Panc1 (cell line): Measurements from ENCODE around the gene LPP. TPM values are rescaled to one million over a fixed set of nuclear protein-coding genes. Genes with fewer than 3 reads are reported as not detected.

ENCODE experiments used
- ATAC-seq: fragments of 200-7000 bp; cut with Tn5 transposase; 2 replicates; pipeline ENCODE4 v1.9.1; 2020; ENCODE audit warnings: mild to moderate bottlenecking, moderate library complexity
- BruUV-seq: library from RNA; stranded (reverse); fragments of 400-500 nt; replicated peaks from 2 replicates; lab custom pipeline; 2021; lab: Mats Ljungman, UMichigan
- CTCF ChIA-PET: fragments of 300-600 bp; sonication (Branson Sonifier 250); formaldehyde crosslinking; loops from one replicate; lab custom pipeline; 2022; ENCODE audit warnings: antibody characterized with exemption; lab: Charles Lee
- POLR2A ChIA-PET: fragments of 300-600 bp; sonication (Branson Sonifier 250); formaldehyde crosslinking; loops from one replicate; lab custom pipeline; 2022; ENCODE audit warnings: antibody characterized with exemption; lab: Charles Lee
- DNase-seq: peaks from one replicate; pipeline ENCODE4 v3.0.0-alpha.2; 2010; ENCODE audit warnings: low read depth, low spot score
- H3K27ac ChIP-seq: 2 replicates; pipeline ENCODE4 v1.5.1; 2011; ENCODE audit warnings: mild to moderate bottlenecking, low read length, inconsistent platforms
- H3K27me3 ChIP-seq: fragments of 200-500 bp; sonication (Bioruptor generic); 2 replicates; pipeline ENCODE4 v1.6.0; 2014; ENCODE audit warnings: low read length, inconsistent platforms; ENCODE audit not compliant: control insufficient read depth, insufficient read depth
- H3K36me3 ChIP-seq: fragments of 200-500 bp; sonication (Bioruptor generic); 2 replicates; pipeline ENCODE4 v1.5.1; 2014; ENCODE audit warnings: inconsistent platforms, mild to moderate bottlenecking, low read length, moderate library complexity; ENCODE audit not compliant: control insufficient read depth, insufficient read depth
- H3K4me1 ChIP-seq: 2 replicates; pipeline ENCODE4 v1.5.1; 2011; ENCODE audit warnings: inconsistent platforms, mild to moderate bottlenecking, low read length, moderate library complexity; ENCODE audit not compliant: control insufficient read depth, insufficient read depth
- H3K4me3 ChIP-seq, 2 experiments: 2 replicates each; pipeline ENCODE4 v1.5.1; 2011 to 2012; ENCODE audit warnings: low read depth in 2 of 2, low read length in 2 of 2, mild to moderate bottlenecking in 2 of 2, inconsistent platforms in 1 of 2, moderate library complexity in 1 of 2
- H3K9me3 ChIP-seq: fragments of 200-500 bp; sonication (Bioruptor generic); 2 replicates; pipeline ENCODE4 v1.5.1; 2014; ENCODE audit warnings: low read depth, mild to moderate bottlenecking, inconsistent platforms, low read length, moderate library complexity; ENCODE audit not compliant: control insufficient read depth, insufficient read depth
- CTCF ChIP-seq: fragments of 450-650 bp; IDR thresholded peaks from 2 replicates; pipeline ENCODE4 v1.5.1; 2017; ENCODE audit warnings: mild to moderate bottlenecking
- POLR2AphosphoS5 ChIP-seq: IDR thresholded peaks from 2 replicates; pipeline ENCODE4 v1.6.1; 2012; ENCODE audit warnings: mild to moderate bottlenecking, low read depth, low read length, moderate library complexity
- REST ChIP-seq, 2 experiments: IDR thresholded peaks; 2 replicates each; pipeline ENCODE4 v1.6.1; 2011 to 2012; ENCODE audit warnings: low read depth in 2 of 2, control low read depth in 1 of 2, low read length in 1 of 2, mild to moderate bottlenecking in 1 of 2, moderate library complexity in 1 of 2; ENCODE audit not compliant: insufficient read depth in 1 of 2
- SIN3A ChIP-seq: IDR thresholded peaks from 2 replicates; pipeline ENCODE4 v1.6.1; 2012; ENCODE audit warnings: low read depth, mild to moderate bottlenecking, low read length, moderate library complexity, borderline replicate concordance; ENCODE audit not compliant: insufficient read depth
- TCF7L2 ChIP-seq: IDR thresholded peaks from 2 replicates; pipeline ENCODE4 v1.6.1; 2011; ENCODE audit warnings: mild to moderate bottlenecking, low read depth, low read length, inconsistent platforms
- in situ Hi-C: cut with HindIII; loops from 2 replicates; pipeline ENCODE4 v1.10.0; 2016; ENCODE audit warnings: low sequenced_read_pairs, low pct_unique_long_range_greater_than_20kb
- intact Hi-C: fragments of 100-400 bp; cut with micrococcal nuclease; formaldehyde crosslinking; loops from one replicate; pipeline ENCODE4 v1.10.0; 2022; ENCODE audit not compliant: unreplicated experiment
- total RNA-seq: library from RNA; stranded (reverse); gene quantifications from one replicate; pipeline ENCODE4 v1.2.1, GENCODE V29; 2021; ENCODE audit not compliant: unreplicated experiment

LPP gene
- total RNA-seq, 1 experiment from 2014 or later, result 90.0 TPM

- in situ Hi-C loops, result no loop called here
- intact Hi-C loops, result no loop called here
- ATAC-seq, result no peak
- BruUV-seq, result no TSS peak
- TF ChIP-seq SIN3A (no peak), REST (IDR thresholded peaks at IDR 0.05; ENCODE audit: insufficient read depth in 1 of 2, low read depth in 2 of 2, low read length in 1 of 2) (no peak), POLR2AphosphoS5 (no peak), CTCF (no peak), TCF7L2 (no peak)
- Histone ChIP-seq H3K9me3 (no peaks in the 10 kb centered on the region), H3K27me3 (no peaks in the 10 kb centered on the region), H3K36me3 (no peaks in the 10 kb centered on the region), H3K4me1 (no peaks in the 10 kb centered on the region), H3K4me3 (no peak overlapping the region), H3K27ac (no peak overlapping the region)
- POLR2A ChIA-PET, result interaction anchor here (0.6 kb wide), 1 partner anchor 8 kb away, joined by 3 read pairs; no protein-coding TSS in a partner anchor
- DNase-seq, result no peak
- CTCF ChIA-PET, result no interaction called here
Observed at GRCh38 chr3:188349933-188350332, 196.0 kb downstream of the LPP start.

GRCh38 chr3:188350961-188351360, 197.0 kb downstream of the LPP start:
- intact Hi-C loops, result no loop called here
- Histone ChIP-seq H3K4me3 (no peak overlapping the region), H3K27ac (no peak overlapping the region), H3K36me3 (no peaks in the 10 kb centered on the region), H3K9me3 (no peaks in the 10 kb centered on the region), H3K4me1 (no peaks in the 10 kb centered on the region), H3K27me3 (no peaks in the 10 kb centered on the region)
- CTCF ChIA-PET, result no interaction called here
- BruUV-seq, result no TSS peak
- TF ChIP-seq REST (IDR thresholded peaks at IDR 0.05; ENCODE audit: insufficient read depth in 1 of 2, low read depth in 2 of 2, low read length in 1 of 2), result no peak
- no peak for TF ChIP-seq TCF7L2
- TF ChIP-seq SIN3A, result no peak
- TF ChIP-seq POLR2AphosphoS5, result no peak
- no peak for TF ChIP-seq CTCF
- POLR2A ChIA-PET, result no interaction called here
- in situ Hi-C loops, result no loop called here
- DNase-seq (no peak), ATAC-seq (no peak)
